ENCODE results near the gene KMT5B. TPM values are rescaled to one million over a fixed set of nuclear protein-coding genes. Genes with fewer than 3 reads are reported as not detected.
A peak's percentile ranks its signal among the peaks of the same experiment; 100 is the strongest.

The KMT5B gene
- total and polyA plus RNA-seq, 2 of the 13 experiments (the other 11 are each of a cell fraction or from before 2014, with no cell fraction given) = 17.6 to 23.7 TPM

DNA sequence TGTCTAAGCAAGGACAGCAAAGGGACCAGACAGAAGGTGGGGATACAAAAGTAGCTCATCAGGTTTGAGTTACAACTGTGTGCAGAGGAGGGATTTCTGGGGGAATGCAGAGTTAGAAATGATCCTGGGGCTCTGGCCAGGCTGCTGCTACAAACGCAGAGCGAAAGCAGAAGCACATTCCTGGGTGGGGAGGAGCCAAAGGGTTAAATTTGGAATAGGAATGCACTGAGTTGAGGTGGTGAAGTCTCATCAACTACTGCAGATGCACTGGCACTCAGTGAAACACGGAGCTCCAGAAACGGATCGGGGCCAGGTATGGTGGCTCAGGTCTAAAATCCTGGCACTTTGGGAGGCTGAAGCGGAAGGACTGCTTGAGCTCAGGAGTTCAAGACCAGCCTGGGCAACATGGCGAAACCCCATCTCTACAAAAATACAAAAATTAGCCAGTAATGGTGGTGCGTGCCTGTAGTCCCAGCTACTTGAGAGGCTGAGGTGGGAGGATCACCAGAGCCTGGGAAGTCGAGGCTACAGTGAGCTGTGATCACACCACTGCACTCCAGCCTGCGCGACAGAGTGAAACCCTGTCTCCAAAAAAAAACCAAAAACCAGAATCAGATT is 95.1 kb downstream of the KMT5B start (continued):
- TF ChIP-seq HNF1A (IDR thresholded peaks at IDR 0.05; ENCODE audit: low read depth) (no peak), HNF1A (CRISPR knock-in tag; IDR thresholded peaks at IDR 0.05; ENCODE audit: borderline replicate concordance) (no peak), ZBTB38 (CRISPR knock-in tag; IDR thresholded peaks at IDR 0.05) (0 out of 2 replicates have a peak, but pooled peaks have one; percentile 46), SOX5 (CRISPR knock-in tag; IDR thresholded peaks at IDR 0.05; ENCODE audit: borderline replicate concordance) (no peak), ZNF143 (CRISPR knock-in tag; IDR thresholded peaks at IDR 0.05) (no peak), ZNF563 (CRISPR knock-in tag; IDR thresholded peaks at IDR 0.05) (no peak), JUNB (CRISPR knock-in tag; IDR thresholded peaks at IDR 0.05; ENCODE audit: borderline replicate concordance) (no peak), ZNF652 (CRISPR knock-in tag; IDR thresholded peaks at IDR 0.05; ENCODE audit: borderline replicate concordance, low read depth) (peak; percentile 96), RNF219 (CRISPR knock-in tag; IDR thresholded peaks at IDR 0.05) (no peak), KMT2A (CRISPR knock-in tag; IDR thresholded peaks at IDR 0.05) (0 out of 2 replicates have a peak, but pooled peaks have one; percentile 38), ZNF687 (CRISPR knock-in tag; IDR thresholded peaks at IDR 0.05) (peak; percentile 32; the same call in 1 of the 2 replicates), SNRNP70 (IDR thresholded peaks at IDR 0.05; ENCODE audit: low read depth, low read length) (no peak), ATAD3A (CRISPR knock-in tag; IDR thresholded peaks at IDR 0.05) (no peak), TAF1 (CRISPR knock-in tag; IDR thresholded peaks at IDR 0.05) (peak; percentile 26; the same call in 1 of the 2 replicates), CREM (IDR thresholded peaks at IDR 0.05) (no peak), CREM (CRISPR knock-in tag; IDR thresholded peaks at IDR 0.05) (no peak)
- TF ChIP-seq, protein P1, sequence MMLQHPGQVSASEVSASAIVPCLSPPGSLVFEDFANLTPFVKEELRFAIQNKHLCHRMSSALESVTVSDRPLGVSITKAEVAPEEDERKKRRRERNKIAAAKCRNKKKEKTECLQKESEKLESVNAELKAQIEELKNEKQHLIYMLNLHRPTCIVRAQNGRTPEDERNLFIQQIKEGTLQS (CRISPR knock-in tag; IDR thresholded peaks at IDR 0.05) = no peak
- TF ChIP-seq, protein P2, sequence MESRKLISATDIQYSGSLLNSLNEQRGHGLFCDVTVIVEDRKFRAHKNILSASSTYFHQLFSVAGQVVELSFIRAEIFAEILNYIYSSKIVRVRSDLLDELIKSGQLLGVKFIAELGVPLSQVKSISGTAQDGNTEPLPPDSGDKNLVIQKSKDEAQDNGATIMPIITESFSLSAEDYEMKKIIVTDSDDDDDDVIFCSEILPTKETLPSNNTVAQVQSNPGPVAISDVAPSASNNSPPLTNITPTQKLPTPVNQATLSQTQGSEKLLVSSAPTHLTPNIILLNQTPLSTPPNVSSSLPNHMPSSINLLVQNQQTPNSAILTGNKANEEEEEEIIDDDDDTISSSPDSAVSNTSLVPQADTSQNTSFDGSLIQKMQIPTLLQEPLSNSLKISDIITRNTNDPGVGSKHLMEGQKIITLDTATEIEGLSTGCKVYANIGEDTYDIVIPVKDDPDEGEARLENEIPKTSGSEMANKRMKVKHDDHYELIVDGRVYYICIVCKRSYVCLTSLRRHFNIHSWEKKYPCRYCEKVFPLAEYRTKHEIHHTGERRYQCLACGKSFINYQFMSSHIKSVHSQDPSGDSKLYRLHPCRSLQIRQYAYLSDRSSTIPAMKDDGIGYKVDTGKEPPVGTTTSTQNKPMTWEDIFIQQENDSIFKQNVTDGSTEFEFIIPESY (CRISPR knock-in tag; IDR thresholded peaks at IDR 0.05) = no peak

Data from HepG2 (cell line).